ENCODE results near the gene CDK18. TPM values are rescaled to one million over a fixed set of nuclear protein-coding genes. Genes with fewer than 3 reads are reported as not detected.

Gene CDK18
- total RNA-seq, 1 donor from 2014 or later: 0.82 TPM

DNA sequence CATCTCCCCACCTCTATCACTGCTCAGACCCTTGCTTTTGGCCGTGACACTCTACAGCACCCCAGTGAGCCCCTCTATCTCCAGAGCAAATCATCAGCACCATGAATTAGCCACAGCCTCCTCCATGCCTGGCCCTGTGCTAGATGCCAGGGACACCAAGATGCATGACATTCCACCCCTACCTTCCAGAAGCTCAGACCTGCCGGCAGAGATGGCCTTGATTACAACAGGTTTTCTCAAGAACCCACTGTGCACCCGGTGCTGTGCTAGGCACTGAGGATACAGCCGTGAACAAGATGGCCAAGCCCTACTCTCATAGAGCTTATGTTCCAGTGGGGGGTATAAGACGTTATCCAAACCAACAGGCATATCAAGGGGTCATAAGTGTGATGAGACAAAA is 30.6 kb downstream of the CDK18 start:
- no peak for DNase-seq (ENCODE audit: low spot score in 2 of 2)
- no peak for FAIRE-seq

DNA sequence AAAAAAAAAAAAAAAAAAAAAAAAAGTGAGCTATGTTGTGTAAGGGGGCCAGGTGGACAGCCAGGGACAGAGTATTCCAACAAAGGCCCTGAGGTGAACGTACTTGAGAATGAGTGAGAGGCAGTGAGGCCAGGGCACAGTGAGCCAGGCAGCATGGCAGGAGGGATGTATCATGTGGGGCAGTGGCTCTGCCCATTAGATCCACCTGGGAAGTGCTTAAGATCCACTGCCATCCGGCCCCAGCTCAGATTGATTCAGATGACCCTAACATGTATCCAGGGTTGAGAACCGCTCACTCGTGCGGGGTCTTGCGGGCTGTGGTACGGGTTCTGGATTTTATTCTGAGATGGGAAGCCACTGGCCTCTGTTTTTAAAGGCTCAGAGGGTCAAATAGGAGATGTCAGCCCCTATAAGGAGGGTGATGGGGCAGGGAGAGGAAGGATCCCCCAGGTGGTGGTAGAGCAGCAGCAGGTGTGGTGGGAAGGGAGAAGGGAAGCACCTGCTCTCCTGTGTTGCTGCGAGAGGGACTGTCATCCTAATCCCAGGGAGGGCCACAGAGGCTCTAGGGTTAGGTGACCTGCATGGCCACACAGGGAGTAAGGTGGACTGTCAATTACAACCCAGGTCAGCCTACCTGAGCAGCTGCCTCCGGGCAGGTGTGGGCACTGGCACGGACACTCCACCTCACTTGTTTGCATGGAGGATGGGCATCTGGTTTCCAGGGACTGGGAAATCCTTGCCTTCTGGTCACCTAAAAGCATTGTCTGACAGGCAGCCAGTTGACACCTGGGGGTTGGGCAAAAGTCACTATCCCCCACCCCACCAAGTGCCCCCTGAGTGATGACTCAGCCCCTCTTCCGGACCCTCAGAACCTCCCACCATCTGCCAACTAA is 31.6 kb downstream of the CDK18 start:
- FAIRE-seq (no peak), DNase-seq (ENCODE audit: low spot score in 2 of 2) (no peak)

DNA sequence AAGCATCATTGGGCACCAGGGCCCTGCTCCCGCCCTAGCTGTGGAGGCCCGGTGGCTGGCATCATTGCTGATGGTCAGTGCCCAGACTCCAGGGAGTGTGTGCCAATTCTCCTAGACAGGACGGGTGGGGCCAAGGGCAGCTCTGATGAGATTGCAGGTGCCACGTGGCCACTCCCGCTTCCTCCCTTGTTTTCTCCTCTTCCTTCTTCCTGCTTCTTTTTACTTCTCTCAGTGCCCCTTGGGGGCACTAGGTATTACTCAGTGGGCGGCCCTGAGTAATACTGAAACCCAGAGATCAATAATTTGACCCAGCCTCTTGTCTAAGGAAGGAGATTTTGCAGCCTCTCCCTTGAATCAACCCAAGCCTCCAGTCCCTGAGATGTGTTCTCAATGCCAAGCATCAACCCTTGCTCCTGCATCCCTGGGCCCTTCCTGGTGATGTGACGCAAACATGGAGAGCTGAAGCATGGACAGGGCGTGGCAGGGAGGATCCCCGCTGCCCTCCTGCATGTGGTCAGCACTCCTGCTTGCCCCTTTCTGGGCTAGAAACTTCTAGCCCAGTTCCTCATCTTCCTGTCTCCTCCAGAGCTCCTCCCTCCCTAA is 32.4 kb downstream of the CDK18 start:
- FAIRE-seq (no peak), DNase-seq (ENCODE audit: low spot score in 2 of 2) (no peak)

DNA sequence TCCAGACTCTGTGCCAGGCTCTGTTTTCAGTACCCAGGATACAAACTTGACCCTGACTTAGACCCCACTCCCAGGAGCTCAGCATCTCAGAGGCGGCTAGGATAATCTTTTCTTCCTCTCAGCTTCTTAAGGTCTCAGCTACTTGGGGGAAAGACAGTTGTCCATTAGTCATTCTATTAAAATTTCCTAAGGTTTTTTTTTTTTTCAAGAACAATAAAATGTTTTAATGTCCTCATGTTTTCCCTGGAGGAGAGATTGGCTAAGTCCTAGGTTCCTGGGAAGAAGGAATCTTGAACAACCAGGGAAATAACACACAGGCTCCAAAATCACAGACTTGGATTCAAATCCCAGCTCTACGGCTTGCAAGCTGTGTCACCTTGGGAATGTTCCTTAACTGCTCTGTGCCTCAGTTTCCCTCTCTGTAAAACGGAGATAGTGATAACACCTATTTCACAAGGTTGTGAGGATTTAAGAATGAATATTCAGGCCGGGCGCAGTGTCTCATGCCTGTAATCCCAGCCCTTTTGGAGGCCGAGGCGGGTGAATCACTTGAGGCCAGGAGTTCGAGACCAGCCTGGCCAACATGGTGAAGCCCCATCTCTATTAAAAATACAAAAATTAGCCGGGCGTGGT is 33.0 kb downstream of the CDK18 start:
- DNase-seq (ENCODE audit: low spot score in 2 of 2) (no peak), FAIRE-seq (no peak)

DNA sequence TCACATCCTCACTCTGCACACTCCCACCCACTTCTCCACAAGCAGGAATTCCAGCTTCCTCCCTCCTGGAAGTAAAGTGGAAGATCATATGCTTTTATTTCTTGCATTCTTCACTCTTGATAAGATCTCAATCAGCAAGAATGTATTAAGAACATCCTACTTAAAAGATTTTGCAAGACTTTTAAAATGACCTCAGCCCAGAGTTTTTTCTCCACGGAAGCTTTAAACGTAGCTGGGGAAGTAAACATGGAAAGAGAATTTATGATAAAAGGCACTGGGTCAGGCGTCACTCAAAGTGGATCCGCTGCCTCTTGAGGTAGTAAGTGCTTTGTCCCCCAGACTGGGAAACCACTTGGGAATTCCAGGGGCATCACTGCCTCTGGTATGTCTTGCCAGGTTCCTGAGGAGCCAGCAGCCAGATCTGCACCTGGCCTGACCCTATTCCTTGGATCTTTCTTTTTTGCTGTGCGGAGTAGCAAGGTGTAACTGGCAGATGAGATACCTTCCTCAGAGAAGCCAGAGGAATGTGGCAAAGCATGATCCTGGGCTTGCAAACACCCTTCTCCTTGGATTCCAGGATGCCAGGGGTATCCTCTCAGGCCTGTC is 33.9 kb downstream of the CDK18 start:
- no peak for FAIRE-seq
- DNase-seq (ENCODE audit: low spot score in 2 of 2): no peak

DNA sequence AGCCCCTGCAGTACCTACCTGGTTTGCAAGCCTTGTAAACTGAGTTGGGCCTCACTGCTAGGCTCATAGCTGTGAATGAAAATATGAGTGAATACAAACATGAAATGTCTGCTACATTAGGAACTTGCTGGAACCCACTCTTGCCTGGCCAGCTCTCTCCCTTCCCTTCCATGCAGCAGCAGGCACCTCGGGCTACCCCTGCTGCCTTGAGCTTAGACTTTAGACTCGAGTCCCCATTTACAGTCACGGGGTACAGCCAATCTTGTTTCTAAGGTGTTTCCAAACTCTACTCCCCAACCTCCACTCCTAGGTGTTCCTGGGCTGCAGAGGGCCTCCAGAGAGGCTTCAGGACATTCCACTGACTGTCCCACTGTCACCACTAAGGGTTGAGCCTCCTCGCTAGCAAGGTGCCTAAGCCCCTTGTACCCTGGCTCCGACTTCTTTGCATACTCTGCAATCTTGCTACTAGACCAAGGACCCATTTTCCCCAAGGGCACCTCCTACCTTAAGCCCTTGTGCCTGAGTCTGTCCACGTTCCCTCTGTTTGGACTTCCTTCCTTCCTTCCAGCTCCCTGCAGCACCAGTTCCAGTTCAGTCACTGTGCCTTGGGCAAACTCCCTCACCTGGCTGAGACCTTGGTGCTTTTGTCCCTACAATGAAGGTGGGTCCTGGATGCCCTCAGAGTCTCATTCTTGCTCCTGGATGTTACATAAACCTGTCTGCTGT is 36.9 kb downstream of the CDK18 start:
- FAIRE-seq (no peak), DNase-seq (ENCODE audit: low spot score in 2 of 2) (no peak)

DNA sequence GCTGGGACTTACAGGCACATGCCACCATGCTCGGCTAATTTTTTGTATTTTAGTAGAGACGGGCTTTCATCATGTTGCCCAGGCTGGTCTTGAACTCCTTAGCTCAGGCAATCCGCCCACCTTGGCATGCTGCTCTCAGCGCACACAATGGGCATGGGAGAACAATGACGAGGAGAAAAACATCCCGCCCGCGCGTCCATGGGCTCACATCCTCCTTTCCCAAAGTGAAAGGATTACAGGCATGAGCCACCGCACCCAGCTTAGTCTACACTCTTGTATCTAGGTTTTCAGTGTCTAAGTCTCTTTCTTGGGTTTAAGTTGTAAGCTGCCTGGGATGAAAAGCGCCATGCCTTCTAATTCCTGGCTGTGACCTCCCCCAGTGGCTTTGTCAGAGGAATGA is 37.9 kb downstream of the CDK18 start:
- no peak for DNase-seq (ENCODE audit: low spot score in 2 of 2)
- FAIRE-seq: no peak

DNA sequence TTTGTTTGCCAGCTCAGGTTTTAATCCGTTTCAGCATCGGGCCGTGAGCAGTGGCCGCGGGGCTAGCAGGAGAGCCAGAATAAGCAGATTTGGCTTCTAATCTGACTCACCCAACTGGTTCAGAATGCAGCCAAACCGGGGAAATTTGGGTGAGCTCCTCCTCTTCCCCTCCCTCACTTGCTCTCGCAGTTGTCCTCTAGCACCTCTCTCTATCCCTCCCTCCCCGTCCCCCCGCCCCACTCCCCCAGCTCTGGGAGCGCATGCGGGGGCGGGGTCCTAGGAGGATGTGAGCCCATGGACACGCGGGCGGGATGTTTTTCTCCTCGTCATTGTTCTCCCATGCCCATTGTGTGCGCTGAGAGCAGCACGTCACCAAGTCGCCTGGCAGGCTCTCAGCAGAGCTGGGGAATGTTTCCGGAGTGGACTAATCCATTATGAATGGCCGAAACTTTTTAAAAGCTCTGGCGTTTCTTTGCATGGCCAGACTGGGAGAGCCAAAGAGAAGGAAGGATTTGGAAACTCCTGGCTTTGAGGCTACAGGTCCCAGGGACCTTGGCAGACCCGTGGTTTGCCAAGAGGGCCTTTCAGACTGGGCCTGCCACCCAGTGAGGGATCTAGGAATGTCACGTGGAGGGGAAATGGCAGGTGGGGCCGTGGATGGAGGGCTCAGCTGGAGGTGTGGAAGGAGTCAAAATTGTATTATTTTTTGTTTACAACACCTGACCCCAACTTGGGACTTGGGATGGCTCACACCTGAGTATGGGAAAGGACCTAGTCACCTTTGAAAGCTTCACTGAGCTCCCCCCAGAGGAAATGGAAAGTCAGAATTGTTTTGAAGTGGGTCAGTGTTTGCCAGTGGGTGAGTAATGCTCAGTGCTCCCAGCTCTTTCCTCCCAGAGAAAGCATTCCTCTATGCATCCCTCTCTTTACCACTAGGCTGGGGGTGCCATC is 39.2 kb downstream of the CDK18 start:
- FAIRE-seq: no peak
- DNase-seq (ENCODE audit: low spot score in 2 of 2): peak in 1 of 2 donors; percentile 57

DNA sequence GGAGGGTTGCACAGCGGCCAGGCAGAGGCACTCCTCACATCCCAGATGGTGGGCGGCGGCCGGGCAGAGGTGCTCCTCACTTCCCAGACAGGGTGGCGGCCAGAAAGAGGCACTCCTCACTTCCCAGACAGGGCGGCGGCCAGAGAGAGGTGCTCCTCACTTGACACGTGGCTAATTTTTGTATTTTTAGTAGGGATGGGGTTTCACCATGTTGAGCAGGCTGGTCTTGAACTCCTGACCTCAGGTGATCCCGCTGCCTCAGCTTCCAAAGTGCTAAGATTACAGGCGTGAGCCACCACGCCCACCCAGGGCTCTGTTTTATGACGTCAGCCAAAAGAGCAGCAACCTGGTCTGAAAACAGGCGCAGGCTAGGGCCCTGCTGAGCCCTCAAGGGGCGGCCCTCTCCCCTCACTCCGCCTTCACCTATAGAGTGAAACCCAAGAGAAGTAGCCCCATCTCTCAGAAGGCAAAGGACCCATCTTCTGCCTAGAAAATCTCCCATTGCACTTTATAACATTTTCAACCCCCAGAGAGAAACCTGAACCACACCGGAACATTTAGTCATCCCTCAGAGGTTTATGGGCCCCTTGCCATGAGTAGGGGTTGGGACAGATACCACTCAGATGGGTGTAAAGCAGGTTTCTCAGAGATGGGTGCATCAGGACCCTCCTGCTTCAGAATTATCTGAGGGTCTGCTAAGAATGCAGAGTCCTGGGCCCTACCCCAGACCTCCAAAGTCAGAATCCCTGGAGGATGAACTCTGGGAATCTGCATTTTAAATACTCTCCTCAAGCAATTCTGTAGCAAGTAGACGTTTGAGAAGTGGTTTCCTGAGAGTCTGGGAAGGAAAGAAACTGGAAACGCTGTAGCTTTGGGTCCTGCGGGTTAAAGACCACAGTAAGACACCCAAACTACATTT is 40.8 kb downstream of the CDK18 start:
- DNase-seq (ENCODE audit: low spot score in 2 of 2) (no peak), FAIRE-seq (no peak)

DNA sequence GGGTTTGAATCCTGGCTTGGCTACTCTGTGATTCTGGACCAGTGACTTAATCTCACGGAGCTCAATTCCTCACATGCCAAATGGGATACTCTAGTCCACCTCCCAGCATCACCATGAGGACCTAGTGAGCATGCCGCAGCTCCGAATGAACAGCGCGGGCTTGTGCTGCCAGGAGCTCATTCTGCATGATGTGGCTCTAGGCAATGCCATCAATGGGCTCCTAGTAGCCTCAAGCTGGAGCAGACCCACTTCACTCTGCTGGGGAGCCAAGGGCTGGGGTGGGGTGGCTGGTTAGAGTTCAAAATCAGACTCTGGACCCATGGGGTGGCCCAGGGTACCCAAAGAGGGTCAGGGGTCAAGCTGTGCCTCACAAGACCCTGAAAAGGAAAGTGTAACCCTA is 41.5 kb downstream of the CDK18 start:
- DNase-seq (ENCODE audit: low spot score in 2 of 2) (no peak), FAIRE-seq (no peak)

DNA sequence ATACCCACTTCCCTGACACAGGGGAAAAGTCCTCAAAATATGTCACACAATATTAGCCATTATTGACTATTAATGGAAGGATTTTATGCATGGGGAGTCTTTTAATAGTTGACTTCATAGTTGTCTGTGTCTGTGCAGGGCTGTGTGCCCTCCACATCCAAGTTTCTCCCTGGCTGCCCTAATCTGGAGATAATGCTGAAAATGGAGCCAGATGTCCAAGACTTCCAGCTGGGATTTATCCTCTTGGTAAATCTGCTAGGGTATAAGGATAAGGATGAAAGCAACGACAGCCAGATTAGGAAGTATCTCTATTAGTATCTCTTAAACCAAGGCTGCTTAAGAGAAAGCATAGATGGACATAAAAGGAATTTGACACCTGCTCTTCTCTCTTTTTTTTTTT is 42.1 kb downstream of the CDK18 start:
- FAIRE-seq (no peak), DNase-seq (ENCODE audit: low spot score in 2 of 2) (no peak)

DNA sequence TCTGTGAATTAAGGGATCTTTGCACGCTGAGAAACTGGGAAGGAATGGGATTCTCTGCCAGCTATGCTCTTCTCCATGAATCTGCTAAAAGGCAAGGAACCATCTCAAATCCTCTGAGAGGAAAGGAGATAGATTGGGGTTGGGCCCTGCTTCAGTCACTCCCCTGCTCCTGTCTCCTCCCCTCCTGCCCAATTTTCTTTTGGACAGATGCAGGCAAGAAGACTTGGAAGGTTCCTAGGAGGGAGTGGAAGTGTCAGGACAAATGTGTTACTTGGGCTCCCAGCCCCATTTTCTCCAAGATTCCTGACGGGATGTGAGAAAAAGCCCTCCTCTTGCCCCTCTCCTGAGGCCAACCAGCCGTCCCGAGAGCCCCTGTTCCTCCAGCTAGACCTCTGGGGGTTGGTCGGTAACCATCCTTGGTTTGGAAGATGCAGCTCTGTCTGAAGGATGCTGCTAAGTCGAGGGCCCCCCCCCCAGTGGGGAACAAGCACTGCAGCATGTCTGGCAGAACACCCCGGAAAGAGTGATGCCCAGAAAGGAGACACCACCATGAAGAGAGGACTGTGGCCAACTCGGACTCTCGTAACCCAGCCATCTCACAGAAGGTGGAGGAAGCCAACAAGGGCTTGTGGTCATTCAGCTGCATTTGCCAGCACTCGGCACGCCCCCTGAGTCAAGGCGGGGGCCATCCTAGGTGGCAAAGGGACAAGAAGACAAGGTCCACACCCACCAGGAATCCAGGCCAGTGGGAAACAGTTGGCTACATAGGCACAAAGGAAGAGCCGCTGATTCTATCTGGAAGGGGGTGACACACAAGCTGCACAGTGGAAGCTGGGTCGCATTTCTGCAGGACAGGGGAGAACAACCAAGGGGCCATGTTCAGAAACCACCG is 43.7 kb downstream of the CDK18 start:
- DNase-seq (ENCODE audit: low spot score in 2 of 2) (no peak), FAIRE-seq (no peak)

DNA sequence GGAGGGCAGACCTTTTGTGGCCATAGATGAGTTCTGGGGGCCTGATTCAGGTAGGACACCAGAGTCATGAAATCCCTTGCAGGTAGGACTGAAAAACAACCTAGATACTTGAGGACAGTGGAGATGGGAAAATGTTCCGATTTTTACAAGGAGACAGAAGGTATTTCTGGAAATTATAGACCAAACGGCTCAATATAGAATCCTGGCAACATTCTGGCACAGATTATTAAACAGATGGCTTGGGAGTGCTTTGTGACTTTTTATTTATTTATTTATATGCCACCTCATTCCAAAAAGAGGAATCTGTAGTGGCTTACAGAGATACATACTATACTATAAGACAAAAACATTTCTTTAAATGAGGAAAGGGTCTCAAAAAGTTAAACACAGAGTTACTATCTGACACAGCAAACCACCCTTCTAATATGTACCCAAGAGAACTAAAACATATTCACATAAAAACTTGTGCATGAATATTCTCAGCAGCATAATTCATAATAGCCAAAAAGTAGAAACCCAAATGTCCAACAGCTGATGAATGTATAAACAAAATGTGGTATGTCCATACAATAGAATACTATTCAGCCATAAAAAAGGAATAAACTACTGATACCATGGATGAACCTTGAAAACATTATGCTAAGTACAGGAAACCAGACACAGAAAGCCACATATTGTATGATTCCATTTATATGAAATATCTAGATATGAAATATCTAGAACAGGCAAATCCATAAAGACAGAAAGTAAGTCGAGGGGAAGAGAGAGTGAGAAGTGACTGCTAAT is 49.8 kb downstream of the CDK18 start:
- FAIRE-seq (no peak), DNase-seq (ENCODE audit: low spot score in 2 of 2) (no peak)

DNA sequence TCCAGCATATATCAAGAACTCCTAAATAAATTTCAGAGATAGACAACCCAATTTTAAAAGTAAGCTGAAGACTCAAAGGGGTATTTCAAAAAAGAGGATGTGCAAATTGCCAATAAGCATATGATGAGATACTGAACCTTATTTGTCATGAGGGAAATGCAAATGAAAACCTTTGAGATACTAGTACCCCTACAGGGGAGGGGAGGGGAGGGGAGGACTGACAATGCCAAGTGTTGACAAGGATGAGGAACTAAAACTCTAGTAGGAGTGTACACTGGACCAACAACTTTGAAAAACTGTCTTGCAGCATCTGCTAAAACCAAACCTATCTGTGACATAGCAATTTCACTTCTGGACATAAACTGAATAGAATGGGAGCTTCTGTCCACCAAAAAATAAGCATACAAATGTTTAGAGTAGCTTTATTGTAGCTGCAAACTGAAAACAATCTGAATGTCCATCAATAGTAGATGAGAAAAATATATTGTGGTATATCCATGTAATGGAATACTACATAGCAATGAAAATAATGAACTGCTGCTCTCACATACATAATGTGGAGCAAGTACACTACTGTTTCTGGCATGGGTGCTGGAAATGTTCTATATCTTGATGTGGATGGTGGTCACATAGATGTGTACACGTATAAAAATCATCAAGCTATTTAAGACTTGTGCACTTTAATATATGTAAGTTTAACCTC is 57.2 kb downstream of the CDK18 start:
- DNase-seq (ENCODE audit: low spot score in 2 of 2) (no peak), FAIRE-seq (no peak)

DNA sequence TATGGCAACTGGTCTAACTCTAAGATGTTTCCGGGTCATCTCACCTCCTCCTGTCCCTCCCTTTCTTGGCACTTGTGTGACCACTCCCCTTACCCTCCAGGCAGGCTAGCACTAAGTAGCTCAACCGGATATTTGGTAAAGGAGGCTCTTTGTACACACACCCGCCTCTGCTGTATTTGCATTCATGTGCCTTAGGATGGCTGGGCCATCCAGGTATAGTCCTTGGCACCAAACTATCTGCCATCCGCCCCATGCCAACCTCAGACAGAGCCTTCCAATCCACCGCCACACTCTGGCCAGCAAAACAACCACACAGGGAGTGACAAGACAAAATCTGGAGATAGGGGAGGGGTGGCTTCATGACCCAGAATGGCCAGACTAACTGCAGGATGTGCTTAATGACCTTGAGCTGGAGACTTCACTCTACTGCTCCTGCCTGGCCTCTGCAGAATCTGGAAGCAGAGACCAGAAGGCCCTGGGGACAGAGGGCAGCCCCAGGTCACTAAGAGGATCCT is 59.5 kb downstream of the CDK18 start:
- DNase-seq (ENCODE audit: low spot score in 2 of 2) (no peak), FAIRE-seq (no peak)

DNA sequence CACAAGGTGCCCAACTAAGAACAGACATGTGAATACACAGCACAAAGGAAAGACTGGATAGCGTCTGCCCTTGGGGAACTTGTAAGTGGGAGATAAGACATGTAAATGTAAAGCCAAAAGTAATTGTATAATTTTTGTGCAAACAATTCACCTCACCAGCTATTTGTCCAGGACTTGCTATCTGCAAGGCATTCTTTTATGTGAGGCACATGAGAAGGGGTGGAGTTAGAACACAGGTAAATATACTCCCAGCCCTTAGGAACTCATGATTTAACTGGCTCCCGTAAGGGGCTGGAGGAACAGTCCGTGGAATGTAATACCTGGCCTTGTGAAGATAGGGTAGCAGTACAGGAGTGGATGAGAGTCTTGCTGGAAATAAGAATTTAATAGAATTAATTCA is 61.3 kb downstream of the CDK18 start:
- no peak for FAIRE-seq
- DNase-seq (ENCODE audit: low spot score in 2 of 2): no peak

All from frontal cortex (tissue), 4 donors.